CD14-positive monocyte (primary cell): ENCODE measurements around the gene CAPN9. TPM values are rescaled to one million over a fixed set of nuclear protein-coding genes. Genes with fewer than 3 reads are reported as not detected.

Source experiments
- DNase-seq, 3 donors: peaks; one replicate each; pipeline ENCODE4 v3.0.0-alpha.2; 2011 to 2022
- H2AFZ ChIP-seq: 2 replicates; pipeline ENCODE4 v1.6.0; 2012; ENCODE audit warnings: mild to moderate bottlenecking, low read depth, low read length, inconsistent platforms; ENCODE audit not compliant: insufficient read depth, poor library complexity, severe bottlenecking
- H3K27ac ChIP-seq, 2 donors: 1 replicate in 1 of 2; 2 replicates in 1 of 2; pipeline ENCODE4 v1.5.1; 2012 to 2013; ENCODE audit warnings: low read length in 2 of 2, control low read depth in 1 of 2, inconsistent platforms in 1 of 2, low read depth in 1 of 2, mild to moderate bottlenecking in 1 of 2
- H3K27me3 ChIP-seq, 2 donors: one replicate each; pipeline versions ENCODE4 v1.6.0 to v1.6.1; 2011 to 2013; ENCODE audit warnings: low read length in 2 of 2; ENCODE audit not compliant: control insufficient read depth in 2 of 2, insufficient read depth in 2 of 2
- H3K36me3 ChIP-seq, 2 donors: replicated peaks in 1 of 2; 1 replicate in 1 of 2; 2 replicates in 1 of 2; pipeline versions ENCODE4 v1.5.1 to v1.6.1; 2012 to 2013; ENCODE audit warnings: low read length in 2 of 2, control low read depth in 1 of 2, inconsistent platforms in 1 of 2, mild to moderate bottlenecking in 1 of 2; ENCODE audit not compliant: insufficient read depth in 2 of 2, control insufficient read depth in 1 of 2
- H3K4me1 ChIP-seq, 2 donors: 1 replicate in 1 of 2; 2 replicates in 1 of 2; pipeline versions ENCODE4 v1.5.1 to v1.6.1; 2012 to 2013; ENCODE audit warnings: low read length in 2 of 2, control low read depth in 1 of 2, inconsistent platforms in 1 of 2, mild to moderate bottlenecking in 1 of 2, moderate library complexity in 1 of 2; ENCODE audit not compliant: insufficient read depth in 2 of 2, control insufficient read depth in 1 of 2
- H3K4me2 ChIP-seq: replicated peaks from 2 replicates; pipeline ENCODE3; 2012; ENCODE audit warnings: low read length, moderate library complexity, mild to moderate bottlenecking; ENCODE audit not compliant: poor library complexity, severe bottlenecking; ENCODE audit errors: extremely low read depth
- H3K4me3 ChIP-seq, 3 experiments: fragments of 200-600 bp in 1 of 3; sonication (generic) in 1 of 3; replicated peaks in 1 of 3; 1 replicate in 2 of 3; 2 replicates in 1 of 3; pipeline ENCODE4 v1.5.1; 2011 to 2013; ENCODE audit warnings: low read length in 3 of 3, mild to moderate bottlenecking in 3 of 3, control low read depth in 2 of 3, low read depth in 2 of 3, inconsistent platforms in 1 of 3, moderate library complexity in 1 of 3
- H3K79me2 ChIP-seq: 2 replicates; pipeline ENCODE4 v1.6.0; 2012; ENCODE audit warnings: mild to moderate bottlenecking, control low read depth, inconsistent platforms, low read length, moderate library complexity; ENCODE audit not compliant: insufficient read depth
- H3K9ac ChIP-seq: 2 replicates; pipeline ENCODE4 v1.6.0; 2017; ENCODE audit warnings: low read length, mild to moderate bottlenecking; ENCODE audit not compliant: insufficient read depth, poor library complexity, severe bottlenecking
- H3K9me3 ChIP-seq, 2 donors: replicated peaks in 1 of 2; 1 replicate in 1 of 2; 2 replicates in 1 of 2; pipeline versions ENCODE4 v1.5.1 to v1.6.1; 2012 to 2013; ENCODE audit warnings: low read length in 2 of 2, control low read depth in 1 of 2; ENCODE audit not compliant: control insufficient read depth in 1 of 2, insufficient read depth in 1 of 2
- H4K20me1 ChIP-seq: 2 replicates; pipeline ENCODE4 v1.6.0; 2012; ENCODE audit warnings: mild to moderate bottlenecking, low read length, control low read depth, moderate library complexity; ENCODE audit not compliant: insufficient read depth
- H3K27ac Mint-ChIP-seq, 7 donors: one replicate each; pipeline ENCODE4 v1.8.0; 2020; ENCODE audit warnings: mild to moderate bottlenecking in 7 of 7, mixed read lengths in 7 of 7, moderate library complexity in 6 of 7, inconsistent platforms in 2 of 7
- H3K27me3 Mint-ChIP-seq, 3 donors: one replicate each; pipeline ENCODE4 v1.8.0; 2021 to 2022; ENCODE audit warnings: low read depth in 3 of 3, mild to moderate bottlenecking in 3 of 3, mixed read lengths in 3 of 3, moderate library complexity in 3 of 3, inconsistent platforms in 1 of 3
- H3K36me3 Mint-ChIP-seq, 2 donors: one replicate each; pipeline ENCODE4 v1.8.0; 2020; ENCODE audit warnings: mixed read lengths in 2 of 2, inconsistent platforms in 1 of 2, mild to moderate bottlenecking in 1 of 2
- H3K4me1 Mint-ChIP-seq: one replicate; pipeline ENCODE4 v1.8.0; 2020; ENCODE audit warnings: mild to moderate bottlenecking, mixed read lengths
- H3K4me3 Mint-ChIP-seq, 2 donors: one replicate each; pipeline ENCODE4 v1.8.0; 2020; ENCODE audit warnings: mild to moderate bottlenecking in 2 of 2, mixed read lengths in 2 of 2, moderate library complexity in 1 of 2
- H3K9me3 Mint-ChIP-seq, 7 donors: one replicate each; pipeline ENCODE4 v1.8.0; 2020 to 2022; ENCODE audit warnings: mixed read lengths in 7 of 7, mild to moderate bottlenecking in 6 of 7, moderate library complexity in 6 of 7, inconsistent platforms in 2 of 7
- CTCF ChIP-seq: fragments of 200-600 bp; IDR thresholded peaks from one replicate; pipeline ENCODE4 v1.8.0; 2022; ENCODE audit warnings: antibody characterized with exemption, mild to moderate bottlenecking
- WGBS: methylation state at CpG from one replicate; pipeline ENCODE4 v1.1.5; 2013; ENCODE audit warnings: missing lambda C conversion rate; ENCODE audit not compliant: insufficient coverage; 5-methylcytosine and 5-hydroxymethylcytosine counted together
- intact Hi-C, 2 donors: fragments of 100-400 bp; cut with micrococcal nuclease; formaldehyde crosslinking; loops; one replicate each; pipeline versions ENCODE4 v1.15.0 to v1.15.1; 2023
- polyA plus RNA-seq, 3 donors: library from polyadenylated mRNA; depleted of rRNA in 1 of 3; unstranded in 2 of 3; stranded (reverse) in 1 of 3; fragments of 300-500 nt in 2 of 3; fragments of >200 nt in 1 of 3; fragmentation: Illumina TruSeq in 2 of 3; gene quantifications; 1 replicate in 2 of 3; 2 replicates in 1 of 3; pipeline ENCODE4 v1.2.3, GENCODE V29; 2012 to 2021

CAPN9 gene
- polyA plus RNA-seq, 3 donors, result not detected

GRCh38 chr1:230760360-230760827 lies 13.2 kb downstream of the CAPN9 start:
- Histone ChIP-seq H3K79me2 (no peaks in the 10 kb centered on the region), H3K36me3 (no peaks in the 10 kb centered on the region), H2AFZ (no peak overlapping the region), H4K20me1 (no peaks in the 10 kb centered on the region), H3K27me3 (no peaks in the 10 kb centered on the region), H3K27ac (no peak overlapping the region), H3K4me2 (no peak overlapping the region), H3K9ac (no peak overlapping the region), H3K9me3 (no peaks in the 10 kb centered on the region), H3K4me1 (no peaks in the 10 kb centered on the region), H3K4me3 (no peak overlapping the region)
- H3K4me3 Mint-ChIP-seq, result no peak overlapping the region
- no peak overlapping the region for H3K27ac Mint-ChIP-seq
- H3K4me1 Mint-ChIP-seq, result no peaks in the 10 kb centered on the region
- peaks cover 0 to 3% (median 0%) of the 10 kb centered on the region in 7 donors for H3K9me3 Mint-ChIP-seq
- H3K27me3 Mint-ChIP-seq, result peaks cover 6 to 16% (median 7%) of the 10 kb centered on the region in 3 donors
- intact Hi-C loops, result no loop called here
- DNase-seq, result no peak
- WGBS, result 88% methylated on average over 1 of the region's 7 CpGs
- no peaks in the 10 kb centered on the region for H3K36me3 Mint-ChIP-seq
- TF ChIP-seq CTCF, result no peak

GRCh38 chr1:230761443-230762167 lies 14.4 kb downstream of the CAPN9 start:
- Histone ChIP-seq H4K20me1 (no peaks in the 10 kb centered on the region), H3K27ac (no peak overlapping the region), H3K27me3 (no peaks in the 10 kb centered on the region), H3K79me2 (no peaks in the 10 kb centered on the region), H3K4me2 (no peak overlapping the region), H3K36me3 (no peaks in the 10 kb centered on the region), H2AFZ (no peak overlapping the region), H3K9ac (no peak overlapping the region), H3K4me1 (no peaks in the 10 kb centered on the region), H3K9me3 (no peaks in the 10 kb centered on the region), H3K4me3 (no peak overlapping the region)
- Mint-ChIP-seq H3K4me1 (no peaks in the 10 kb centered on the region), H3K36me3 (no peaks in the 10 kb centered on the region), H3K9me3 (peaks cover 0 to 3% (median 0%) of the 10 kb centered on the region in 7 donors), H3K4me3 (no peak overlapping the region), H3K27me3 (peaks cover 6 to 17% (median 7%) of the 10 kb centered on the region in 3 donors), H3K27ac (no peak overlapping the region)
- WGBS, result 82% methylated on average over 4 of the region's 8 CpGs
- no peak for TF ChIP-seq CTCF
- intact Hi-C loops, result no loop called here
- DNase-seq, result no peak
